Lung (tissue), 12 donors: ENCODE data around the gene APOBEC2. TPM values are rescaled to one million over a fixed set of nuclear protein-coding genes. Genes with fewer than 3 reads are reported as not detected.

Source experiments
- ATAC-seq: fragments of 200-7000 bp; cut with Tn5 transposase; one replicate; pipeline ENCODE4 v1.9.1; 2020; ENCODE audit warnings: moderate number of reproducible peaks; ENCODE audit not compliant: insufficient read depth, low FRiP score
- DNase-seq, 3 donors: peaks; one replicate each; pipeline ENCODE4 v3.0.0-alpha.2; 2013 to 2017
- H3K27ac ChIP-seq, 2 donors: one replicate each; pipeline ENCODE4 v1.5.1; 2013; ENCODE audit warnings: mild to moderate bottlenecking in 2 of 2, moderate library complexity in 2 of 2, control low read depth in 1 of 2, inconsistent platforms in 1 of 2, low read depth in 1 of 2, low read length in 1 of 2
- H3K27me3 ChIP-seq, 3 donors: one replicate each; pipeline ENCODE4 v1.5.1; 2013; ENCODE audit warnings: low read length in 2 of 3; ENCODE audit not compliant: control insufficient read depth in 3 of 3, insufficient read depth in 3 of 3
- H3K36me3 ChIP-seq, 4 donors: one replicate each; pipeline ENCODE4 v1.5.1; 2013; ENCODE audit warnings: low read length in 4 of 4, mild to moderate bottlenecking in 1 of 4, moderate library complexity in 1 of 4; ENCODE audit not compliant: control insufficient read depth in 4 of 4, insufficient read depth in 4 of 4
- H3K4me1 ChIP-seq, 5 donors: one replicate each; pipeline ENCODE4 v1.5.1; 2013; ENCODE audit warnings: low read length in 5 of 5, mild to moderate bottlenecking in 2 of 5, moderate library complexity in 1 of 5; ENCODE audit not compliant: control insufficient read depth in 5 of 5, insufficient read depth in 5 of 5
- H3K4me3 ChIP-seq: one replicate; pipeline ENCODE4 v1.5.1; 2013; ENCODE audit warnings: mild to moderate bottlenecking, control low read depth, moderate library complexity
- H3K9ac ChIP-seq, 2 donors: one replicate each; pipeline ENCODE4 v1.5.1; 2013; ENCODE audit warnings: low read length in 2 of 2, control low read depth in 1 of 2; ENCODE audit not compliant: insufficient read depth in 1 of 2
- H3K9me3 ChIP-seq, 4 donors: one replicate each; pipeline ENCODE4 v1.5.1; 2013; ENCODE audit warnings: low read length in 3 of 4, mild to moderate bottlenecking in 1 of 4, moderate library complexity in 1 of 4; ENCODE audit not compliant: control insufficient read depth in 4 of 4, insufficient read depth in 3 of 4
- CTCF ChIP-seq: IDR thresholded peaks from 2 replicates; pipeline ENCODE4 v1.5.1; 2012; ENCODE audit warnings: mild to moderate bottlenecking; ENCODE audit errors: control extremely low read depth, extremely low read depth
- WGBS, 2 donors: extraction: QIAGEN DNeasy Blood & Tissue Kit; methylation state at CpG; one replicate each; pipeline ENCODE4 v1.1.7; 2013; 5-methylcytosine and 5-hydroxymethylcytosine counted together
- polyA plus RNA-seq, 2 donors: library from polyadenylated mRNA; stranded (reverse); fragments of 200-250 nt; gene quantifications; one replicate each; pipeline ENCODE4 v1.2.1, GENCODE V29; 2013
- total RNA-seq, 2 donors: library from RNA; depleted of rRNA in 1 of 2; stranded (reverse); fragments of >200 nt in 1 of 2; gene quantifications; one replicate each; pipeline ENCODE4 v1.2.1, GENCODE V29; 2014 to 2021
- donor health status: control.
- donor health status: control.
- donor health status: Bipolar disorder and iron deficiency.
- donor health status: healthy.
- donor health status: DM: yes; HTN: yes; CAD: no.

Gene APOBEC2
- total and polyA plus RNA-seq, 4 donors = 0.10 to 0.51 (median 0.37) TPM

GRCh38 chr6:41047745-41048732 is 5.0 kb upstream of the APOBEC2 start:
- H3K9ac ChIP-seq = no peak overlapping the region
- H3K27me3 ChIP-seq = no peaks in the 10 kb centered on the region
- WGBS, 2 donors = 72 to 77% methylated on average over 9 of the region's 9 CpGs
- H3K9me3 ChIP-seq = no peaks in the 10 kb centered on the region
- H3K4me1 ChIP-seq = peaks cover 0 to 8% (median 0%) of the 10 kb centered on the region in 5 donors
- ATAC-seq = no peak
- H3K36me3 ChIP-seq = no peaks in the 10 kb centered on the region
- peak in 1 of 3 donors; percentile 18 for DNase-seq
- no peak for TF ChIP-seq CTCF
- H3K27ac ChIP-seq = no peak overlapping the region
- no peak overlapping the region for H3K4me3 ChIP-seq

GRCh38 chr6:41049521-41049920 is 3.5 kb upstream of the APOBEC2 start:
- ATAC-seq (no peak), DNase-seq (no peak)
- Histone ChIP-seq H3K4me3 (no peak overlapping the region), H3K9me3 (no peaks in the 10 kb centered on the region), H3K4me1 (peaks cover 0 to 8% (median 0%) of the 10 kb centered on the region in 5 donors), H3K9ac (no peak overlapping the region), H3K27me3 (no peaks in the 10 kb centered on the region), H3K27ac (peak overlapping the region in 1 of 2 donors; percentile 49), H3K36me3 (no peaks in the 10 kb centered on the region)
- no peak for TF ChIP-seq CTCF
- WGBS, 2 donors = 82 to 90% methylated on average over 1 of the region's 1 CpG

- Histone ChIP-seq H3K36me3 (no peaks in the 10 kb centered on the region), H3K9ac (no peak overlapping the region), H3K27me3 (no peaks in the 10 kb centered on the region), H3K27ac (peak overlapping the region in 1 of 2 donors; percentile 49), H3K9me3 (no peaks in the 10 kb centered on the region), H3K4me3 (no peak overlapping the region), H3K4me1 (peaks cover 0 to 8% (median 0%) of the 10 kb centered on the region in 5 donors)
- no peak for DNase-seq
- no peak for TF ChIP-seq CTCF
- ATAC-seq = no peak
- WGBS, 2 donors = 81 to 92% methylated on average over 7 of the region's 7 CpGs
These were observed 3.0 kb upstream of the APOBEC2 start for GRCh38 chr6:41049955-41050354.
